ENCODE data around the gene NT5C1A.

Gene NT5C1A

GRCh38 chr1:39685071-39685470 lies 13.2 kb upstream of the NT5C1A start:
- H3K4me1 ChIP-seq (ENCODE audit: control insufficient read depth in 1 of 2, insufficient read depth in 2 of 2, low read length in 2 of 2): peaks cover 5 to 6% of the 10 kb centered on the region in 2 experiments
- peaks cover 12% of the 10 kb centered on the region for H3K9me3 ChIP-seq (ENCODE audit: insufficient read depth, low read depth, low read length)
- H3K79me2 ChIP-seq (ENCODE audit: control insufficient read depth, insufficient read depth, low read length, poor library complexity): no peaks in the 10 kb centered on the region
- H4K91ac ChIP-seq (ENCODE audit: low read depth, low read length): no peak overlapping the region
- no peak overlapping the region for H3K9ac ChIP-seq (ENCODE audit: low read length)
- no peak overlapping the region for H2AFZ ChIP-seq (ENCODE audit: insufficient read depth, low read length, poor library complexity)
- no CpG with 5 or more reads among the region's 3 CpGs for WGBS (ENCODE audit: extremely low coverage, insufficient coverage, insufficient read length)
- H3K4ac ChIP-seq (ENCODE audit: low read depth, low read length): no peak overlapping the region
- no peak overlapping the region for H3K27ac ChIP-seq (ENCODE audit: low read depth, low read length)
- H2BK5ac ChIP-seq (ENCODE audit: low read depth, low read length, poor library complexity): no peak overlapping the region
- no peak overlapping the region for H4K12ac ChIP-seq (ENCODE audit: low read depth, low read length)
- no peaks in the 10 kb centered on the region for H3K79me1 ChIP-seq (ENCODE audit: low read length)
- no peak overlapping the region for H3K4me3 ChIP-seq (ENCODE audit: low read depth, low read length)
- no peak overlapping the region for H4K8ac ChIP-seq (ENCODE audit: low read depth, low read length)
- no peak overlapping the region for H3K18ac ChIP-seq (ENCODE audit: low read length)
- no peak overlapping the region for H3K4me2 ChIP-seq (ENCODE audit: low read length)
- no peaks in the 10 kb centered on the region for H3K36me3 ChIP-seq (ENCODE audit: control insufficient read depth in 1 of 2, insufficient read depth in 2 of 2, low read length in 2 of 2)
- no peak overlapping the region for H2BK12ac ChIP-seq (ENCODE audit: low read length)
- DNase-seq: no peak
- H3K23ac ChIP-seq (ENCODE audit: low read length): no peak overlapping the region
- H3K27me3 ChIP-seq (ENCODE audit: insufficient read depth, low read length): peaks cover 59% of the 10 kb centered on the region
- no peak overlapping the region for H3K14ac ChIP-seq (ENCODE audit: low read length)
- H2BK120ac ChIP-seq (ENCODE audit: insufficient read depth, low read length, poor library complexity): no peak overlapping the region
- no peak overlapping the region for H2AK5ac ChIP-seq (ENCODE audit: low read length)

- Histone ChIP-seq H3K14ac (ENCODE audit: low read length) (no peak overlapping the region), H4K8ac (ENCODE audit: low read depth, low read length) (no peak overlapping the region), H3K9me3 (ENCODE audit: insufficient read depth, low read depth, low read length) (peaks cover 16% of the 10 kb centered on the region), H3K27ac (ENCODE audit: low read depth, low read length) (no peak overlapping the region), H2BK5ac (ENCODE audit: low read depth, low read length, poor library complexity) (no peak overlapping the region), H3K4me3 (ENCODE audit: low read depth, low read length) (no peak overlapping the region), H3K4ac (ENCODE audit: low read depth, low read length) (no peak overlapping the region), H3K27me3 (ENCODE audit: insufficient read depth, low read length) (peaks cover 55% of the 10 kb centered on the region), H4K91ac (ENCODE audit: low read depth, low read length) (no peak overlapping the region), H2BK12ac (ENCODE audit: low read length) (no peak overlapping the region), H2AFZ (ENCODE audit: insufficient read depth, low read length, poor library complexity) (no peak overlapping the region), H3K79me2 (ENCODE audit: control insufficient read depth, insufficient read depth, low read length, poor library complexity) (no peaks in the 10 kb centered on the region), H3K18ac (ENCODE audit: low read length) (no peak overlapping the region), H3K4me1 (ENCODE audit: control insufficient read depth in 1 of 2, insufficient read depth in 2 of 2, low read length in 2 of 2) (peaks cover 5 to 6% of the 10 kb centered on the region in 2 experiments), H3K36me3 (ENCODE audit: control insufficient read depth in 1 of 2, insufficient read depth in 2 of 2, low read length in 2 of 2) (no peaks in the 10 kb centered on the region), H3K4me2 (ENCODE audit: low read length) (no peak overlapping the region), H3K23ac (ENCODE audit: low read length) (no peak overlapping the region), H4K12ac (ENCODE audit: low read depth, low read length) (no peak overlapping the region), H3K79me1 (ENCODE audit: low read length) (no peaks in the 10 kb centered on the region), H2BK120ac (ENCODE audit: insufficient read depth, low read length, poor library complexity) (no peak overlapping the region), H2AK5ac (ENCODE audit: low read length) (no peak overlapping the region), H3K9ac (ENCODE audit: low read length) (no peak overlapping the region)
- no CpG with 5 or more reads among the region's 13 CpGs for WGBS (ENCODE audit: extremely low coverage, insufficient coverage, insufficient read length)
- no peak for DNase-seq
These were observed 12.4 kb upstream of the NT5C1A start for GRCh38 chr1:39684313-39684664.

DNA sequence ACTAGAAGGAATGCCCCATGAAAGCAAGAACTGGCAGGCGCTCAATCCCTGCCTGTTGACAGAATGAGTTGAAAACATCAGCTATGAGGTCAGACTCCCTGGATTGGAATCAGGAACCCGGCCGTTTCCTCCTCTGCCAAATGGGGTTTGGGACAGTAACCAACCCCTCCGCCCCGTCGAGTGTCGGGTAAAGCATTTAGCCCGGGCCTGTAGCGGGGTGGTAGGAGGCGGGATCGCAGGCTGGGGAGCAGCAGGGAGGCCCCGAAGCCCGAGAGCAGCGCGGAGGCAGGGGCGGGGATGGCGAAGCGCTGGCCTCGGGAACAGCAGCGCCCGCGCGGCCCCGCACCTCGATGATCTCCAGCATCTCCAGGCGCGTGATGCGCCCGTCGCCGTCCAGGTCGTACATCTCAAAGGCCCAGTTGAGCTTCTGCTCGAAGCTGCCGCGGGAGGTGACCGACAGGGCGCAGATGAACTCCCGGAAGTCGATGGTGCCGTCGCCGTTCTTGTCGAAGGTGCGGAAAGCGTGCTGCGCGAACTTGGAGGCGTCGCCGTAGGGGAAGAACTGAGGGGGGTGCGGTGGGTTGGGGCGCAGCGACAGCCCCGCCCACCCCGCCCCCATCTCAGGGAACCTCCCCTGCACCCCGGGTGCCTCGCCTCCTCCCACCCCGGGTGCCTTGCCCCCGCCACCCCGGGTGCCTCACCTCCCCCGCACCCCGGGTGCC lies 11.8 kb upstream of the NT5C1A start:
- Histone ChIP-seq H2AFZ (ENCODE audit: insufficient read depth, low read length, poor library complexity) (no peak overlapping the region), H3K79me1 (ENCODE audit: low read length) (no peaks in the 10 kb centered on the region), H3K79me2 (ENCODE audit: control insufficient read depth, insufficient read depth, low read length, poor library complexity) (no peaks in the 10 kb centered on the region), H3K18ac (ENCODE audit: low read length) (no peak overlapping the region), H3K23ac (ENCODE audit: low read length) (no peak overlapping the region), H4K12ac (ENCODE audit: low read depth, low read length) (no peak overlapping the region), H2AK5ac (ENCODE audit: low read length) (no peak overlapping the region), H2BK5ac (ENCODE audit: low read depth, low read length, poor library complexity) (no peak overlapping the region), H4K8ac (ENCODE audit: low read depth, low read length) (no peak overlapping the region), H3K14ac (ENCODE audit: low read length) (no peak overlapping the region), H3K27me3 (ENCODE audit: insufficient read depth, low read length) (peaks cover 55% of the 10 kb centered on the region), H3K9me3 (ENCODE audit: insufficient read depth, low read depth, low read length) (peaks cover 16% of the 10 kb centered on the region), H3K4me3 (ENCODE audit: low read depth, low read length) (no peak overlapping the region), H3K4ac (ENCODE audit: low read depth, low read length) (no peak overlapping the region), H3K4me1 (ENCODE audit: control insufficient read depth in 1 of 2, insufficient read depth in 2 of 2, low read length in 2 of 2) (peaks cover 3 to 4% of the 10 kb centered on the region in 2 experiments), H3K4me2 (ENCODE audit: low read length) (no peak overlapping the region), H3K9ac (ENCODE audit: low read length) (no peak overlapping the region), H2BK120ac (ENCODE audit: insufficient read depth, low read length, poor library complexity) (no peak overlapping the region), H3K36me3 (ENCODE audit: control insufficient read depth in 1 of 2, insufficient read depth in 2 of 2, low read length in 2 of 2) (no peaks in the 10 kb centered on the region), H2BK12ac (ENCODE audit: low read length) (no peak overlapping the region), H4K91ac (ENCODE audit: low read depth, low read length) (no peak overlapping the region), H3K27ac (ENCODE audit: low read depth, low read length) (no peak overlapping the region)
- WGBS (ENCODE audit: extremely low coverage, insufficient coverage, insufficient read length): no CpG with 5 or more reads among the region's 62 CpGs
- no peak for DNase-seq

DNA sequence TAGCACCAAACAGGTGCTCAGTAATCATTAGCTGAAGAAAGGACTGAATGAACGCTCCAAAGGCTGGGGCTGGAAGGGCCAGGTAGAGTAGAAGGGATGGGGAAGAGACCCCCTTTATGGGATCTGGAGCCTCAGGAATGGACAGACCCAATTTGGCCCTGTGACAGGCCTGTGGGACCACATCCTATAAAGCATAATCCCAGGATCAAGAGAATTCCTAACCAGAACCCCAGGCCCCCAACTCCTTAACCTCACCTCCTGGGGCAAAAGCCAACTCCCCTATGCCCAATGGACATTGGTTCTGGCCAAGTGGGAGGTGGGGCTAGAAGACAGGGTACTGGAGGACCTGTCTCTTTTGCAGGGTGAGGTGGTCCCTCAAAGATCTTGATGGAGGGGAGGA lies 10.1 kb upstream of the NT5C1A start:
- no peak overlapping the region for H3K4me3 ChIP-seq (ENCODE audit: low read depth, low read length)
- H4K8ac ChIP-seq (ENCODE audit: low read depth, low read length): no peak overlapping the region
- no peak overlapping the region for H3K4ac ChIP-seq (ENCODE audit: low read depth, low read length)
- peaks cover 14% of the 10 kb centered on the region for H3K9me3 ChIP-seq (ENCODE audit: insufficient read depth, low read depth, low read length)
- H3K4me1 ChIP-seq (ENCODE audit: control insufficient read depth in 1 of 2, insufficient read depth in 2 of 2, low read length in 2 of 2): no peaks in the 10 kb centered on the region
- H2BK12ac ChIP-seq (ENCODE audit: low read length): no peak overlapping the region
- no peak overlapping the region for H2AFZ ChIP-seq (ENCODE audit: insufficient read depth, low read length, poor library complexity)
- no peak overlapping the region for H3K14ac ChIP-seq (ENCODE audit: low read length)
- no peak for DNase-seq
- no peaks in the 10 kb centered on the region for H3K79me2 ChIP-seq (ENCODE audit: control insufficient read depth, insufficient read depth, low read length, poor library complexity)
- H3K27ac ChIP-seq (ENCODE audit: low read depth, low read length): no peak overlapping the region
- H3K4me2 ChIP-seq (ENCODE audit: low read length): no peak overlapping the region
- peaks cover 56% of the 10 kb centered on the region for H3K27me3 ChIP-seq (ENCODE audit: insufficient read depth, low read length)
- H4K12ac ChIP-seq (ENCODE audit: low read depth, low read length): no peak overlapping the region
- H2BK5ac ChIP-seq (ENCODE audit: low read depth, low read length, poor library complexity): no peak overlapping the region
- no peak overlapping the region for H2BK120ac ChIP-seq (ENCODE audit: insufficient read depth, low read length, poor library complexity)
- no peak overlapping the region for H3K9ac ChIP-seq (ENCODE audit: low read length)
- no peak overlapping the region for H4K91ac ChIP-seq (ENCODE audit: low read depth, low read length)
- H3K79me1 ChIP-seq (ENCODE audit: low read length): no peaks in the 10 kb centered on the region
- no peak overlapping the region for H3K23ac ChIP-seq (ENCODE audit: low read length)
- no peak overlapping the region for H2AK5ac ChIP-seq (ENCODE audit: low read length)
- no peaks in the 10 kb centered on the region for H3K36me3 ChIP-seq (ENCODE audit: control insufficient read depth in 1 of 2, insufficient read depth in 2 of 2, low read length in 2 of 2)
- no CpG with 5 or more reads among the region's 1 CpG for WGBS (ENCODE audit: extremely low coverage, insufficient coverage, insufficient read length)
- no peak overlapping the region for H3K18ac ChIP-seq (ENCODE audit: low read length)
